Liver (tissue), 9 donors: ENCODE measurements around the gene SAT2. TPM values are rescaled to one million over a fixed set of nuclear protein-coding genes. Genes with fewer than 3 reads are reported as not detected.
A peak's percentile ranks its signal among the peaks of the same experiment; 100 is the strongest.

ENCODE experiments used
- DNase-seq: peaks from one replicate; pipeline ENCODE4 v3.0.0-alpha.2; 2017; ENCODE audit warnings: low spot score
- H3K27ac ChIP-seq, 2 donors: one replicate each; pipeline ENCODE4 v1.7.0; 2013; ENCODE audit warnings: inconsistent platforms in 2 of 2, low read length in 2 of 2, control low read depth in 1 of 2, low read depth in 1 of 2, mild to moderate bottlenecking in 1 of 2
- H3K27me3 ChIP-seq, 4 donors: one replicate each; pipeline versions ENCODE4 v1.6.1 to v1.7.0; 2013; ENCODE audit warnings: low read length in 3 of 4, inconsistent platforms in 1 of 4, mild to moderate bottlenecking in 1 of 4, moderate library complexity in 1 of 4; ENCODE audit not compliant: control insufficient read depth in 4 of 4, insufficient read depth in 4 of 4
- H3K36me3 ChIP-seq, 4 donors: one replicate each; pipeline versions ENCODE4 v1.6.1 to v1.7.0; 2013; ENCODE audit warnings: low read length in 3 of 4, mild to moderate bottlenecking in 3 of 4, low read depth in 1 of 4, moderate library complexity in 1 of 4; ENCODE audit not compliant: control insufficient read depth in 4 of 4, insufficient read depth in 3 of 4
- H3K4me1 ChIP-seq, 4 donors: one replicate each; pipeline versions ENCODE4 v1.6.1 to v1.7.0; 2013; ENCODE audit warnings: low read length in 3 of 4, mild to moderate bottlenecking in 3 of 4, moderate library complexity in 1 of 4; ENCODE audit not compliant: control insufficient read depth in 4 of 4, insufficient read depth in 4 of 4
- H3K4me3 ChIP-seq, 3 donors: one replicate each; pipeline versions ENCODE4 v1.6.1 to v1.7.0; 2013; ENCODE audit warnings: low read length in 3 of 3, control low read depth in 1 of 3, low read depth in 1 of 3, mild to moderate bottlenecking in 1 of 3
- H3K9ac ChIP-seq, 2 donors: one replicate each; pipeline ENCODE4 v1.7.0; 2013; ENCODE audit warnings: low read length in 2 of 2, mild to moderate bottlenecking in 2 of 2, moderate library complexity in 2 of 2, control low read depth in 1 of 2, low read depth in 1 of 2
- H3K9me3 ChIP-seq, 4 donors: one replicate each; pipeline versions ENCODE4 v1.6.1 to v1.7.0; 2013; ENCODE audit warnings: low read length in 3 of 4; ENCODE audit not compliant: control insufficient read depth in 4 of 4
- EGR1 ChIP-seq, 2 donors: IDR thresholded peaks; 2 replicates each; pipeline ENCODE4 v1.6.1; 2016 to 2018; ENCODE audit warnings: antibody characterized with exemption in 2 of 2, low read depth in 2 of 2
- FOXA2 ChIP-seq: IDR thresholded peaks from 2 replicates; pipeline ENCODE4 v1.6.1; 2016; ENCODE audit warnings: antibody characterized with exemption
- GABPA ChIP-seq, 2 donors: IDR thresholded peaks in 1 of 2; conservative IDR thresholded peaks in 1 of 2; 2 replicates each; pipeline ENCODE4 v1.6.1; 2016; ENCODE audit warnings: antibody characterized with exemption in 2 of 2, mild to moderate bottlenecking in 1 of 2, moderate library complexity in 1 of 2
- HNF4G ChIP-seq: IDR thresholded peaks from 2 replicates; pipeline ENCODE4 v1.6.1; 2016; ENCODE audit warnings: antibody characterized with exemption
- JUND ChIP-seq, 2 donors: IDR thresholded peaks; 2 replicates each; pipeline ENCODE4 v1.6.1; 2016; ENCODE audit warnings: antibody characterized with exemption in 2 of 2
- MAX ChIP-seq: IDR thresholded peaks from 2 replicates; pipeline ENCODE4 v1.6.1; 2016; ENCODE audit warnings: antibody characterized with exemption
- NR2F2 ChIP-seq: IDR thresholded peaks from 2 replicates; pipeline ENCODE4 v1.6.1; 2016; ENCODE audit warnings: antibody characterized with exemption
- RAD21 ChIP-seq, 2 donors: IDR thresholded peaks; 2 replicates each; pipeline ENCODE4 v1.6.1; 2016; ENCODE audit warnings: antibody characterized with exemption in 2 of 2, mild to moderate bottlenecking in 2 of 2
- RXRA ChIP-seq, 2 donors: IDR thresholded peaks; 2 replicates each; pipeline ENCODE4 v1.6.1; 2017 to 2018; ENCODE audit warnings: antibody characterized with exemption in 2 of 2, mild to moderate bottlenecking in 1 of 2
- SP1 ChIP-seq: IDR thresholded peaks from 2 replicates; pipeline ENCODE4 v1.6.1; 2018; ENCODE audit warnings: antibody characterized with exemption, mild to moderate bottlenecking
- YY1 ChIP-seq: IDR thresholded peaks from 2 replicates; pipeline ENCODE4 v1.6.1; 2016; ENCODE audit warnings: antibody characterized with exemption, mild to moderate bottlenecking
- WGBS: extraction: QIAGEN DNeasy Blood & Tissue Kit; methylation state at CpG from one replicate; pipeline ENCODE4 v1.1.7; 2013; 5-methylcytosine and 5-hydroxymethylcytosine counted together
- polyA plus RNA-seq, 2 donors: library from polyadenylated mRNA; stranded (reverse) in 1 of 2; unstranded in 1 of 2; fragments of 200-250 nt in 1 of 2; fragments of >200 nt in 1 of 2; fragmentation: Nextera tagmentation in 1 of 2; extraction: Ambion mirVana in 1 of 2; gene quantifications; one replicate each; pipeline versions ENCODE4 v1.2.1 to v1.2.3, GENCODE V29; 2013 to 2015
- total RNA-seq, 2 donors: library from RNA; depleted of rRNA; stranded (reverse); fragments of >200 nt; gene quantifications; one replicate each; pipeline ENCODE4 v1.2.3, GENCODE V29; 2014
- TF ChIP-seq, protein P1 (sequence below): fragments of 150-350 bp; IDR thresholded peaks from 2 replicates; pipeline ENCODE4 v1.5.1; 2017; ENCODE audit warnings: improper control_type of control experiment, low read depth, low read length; ENCODE audit not compliant: missing input control
- TF ChIP-seq, protein P2 (sequence below): IDR thresholded peaks from 2 replicates; pipeline ENCODE4 v1.6.1; 2016; ENCODE audit warnings: antibody characterized with exemption
- TF ChIP-seq, protein P3 (sequence below): IDR thresholded peaks from 2 replicates; pipeline ENCODE4 v1.6.1; 2016; ENCODE audit warnings: antibody characterized with exemption
- TF ChIP-seq, protein P4 (sequence below): IDR thresholded peaks from 2 replicates; pipeline ENCODE4 v1.6.1; 2016; ENCODE audit warnings: antibody characterized with exemption, mild to moderate bottlenecking
- donor health status: healthy.
- donor health status: healthy.
- donor health status: healthy.
- donor health status: healthy.
- donor health status: healthy.

The SAT2 gene
- total and polyA plus RNA-seq, 4 donors = 25.9 to 181 (median 106) TPM

- Histone ChIP-seq H3K27me3 (no peaks in the 10 kb centered on the region), H3K27ac (peak within 1 kb of the TSS; percentile 89 to 91), H3K9ac (peak within 1 kb of the TSS; percentile 79 to 90), H3K36me3 (no peaks in the 10 kb centered on the region), H3K4me1 (peaks cover 4 to 37% (median 26%) of the 10 kb centered on the region in 4 donors), H3K4me3 (peak within 1 kb of the TSS; percentile 49 to 90 (median 82)), H3K9me3 (no peaks in the 10 kb centered on the region)
- DNase-seq = peak; percentile 99
- TF ChIP-seq, protein P1, sequence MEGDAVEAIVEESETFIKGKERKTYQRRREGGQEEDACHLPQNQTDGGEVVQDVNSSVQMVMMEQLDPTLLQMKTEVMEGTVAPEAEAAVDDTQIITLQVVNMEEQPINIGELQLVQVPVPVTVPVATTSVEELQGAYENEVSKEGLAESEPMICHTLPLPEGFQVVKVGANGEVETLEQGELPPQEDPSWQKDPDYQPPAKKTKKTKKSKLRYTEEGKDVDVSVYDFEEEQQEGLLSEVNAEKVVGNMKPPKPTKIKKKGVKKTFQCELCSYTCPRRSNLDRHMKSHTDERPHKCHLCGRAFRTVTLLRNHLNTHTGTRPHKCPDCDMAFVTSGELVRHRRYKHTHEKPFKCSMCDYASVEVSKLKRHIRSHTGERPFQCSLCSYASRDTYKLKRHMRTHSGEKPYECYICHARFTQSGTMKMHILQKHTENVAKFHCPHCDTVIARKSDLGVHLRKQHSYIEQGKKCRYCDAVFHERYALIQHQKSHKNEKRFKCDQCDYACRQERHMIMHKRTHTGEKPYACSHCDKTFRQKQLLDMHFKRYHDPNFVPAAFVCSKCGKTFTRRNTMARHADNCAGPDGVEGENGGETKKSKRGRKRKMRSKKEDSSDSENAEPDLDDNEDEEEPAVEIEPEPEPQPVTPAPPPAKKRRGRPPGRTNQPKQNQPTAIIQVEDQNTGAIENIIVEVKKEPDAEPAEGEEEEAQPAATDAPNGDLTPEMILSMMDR = peak; percentile 80
- no peak for TF ChIP-seq HNF4G
- TF ChIP-seq JUND (IDR thresholded peaks at IDR 0.05) = peak; percentile 33 to 57
- peak; percentile 44 to 55 for TF ChIP-seq RAD21 (IDR thresholded peaks at IDR 0.05)
- peak in 1 of 2 donors; percentile 70 for TF ChIP-seq GABPA (IDR thresholded peaks at IDR 0.05 in 1 of 2, conservative IDR thresholded peaks at IDR 0.05 in 1 of 2)
- TF ChIP-seq SP1 = peak; percentile 92
- peak; percentile 13 for TF ChIP-seq FOXA2
- peak in 1 of 2 donors; percentile 36 for TF ChIP-seq EGR1 (IDR thresholded peaks at IDR 0.05; ENCODE audit: low read depth in 2 of 2)
- no peak for TF ChIP-seq RXRA (IDR thresholded peaks at IDR 0.05)
- TF ChIP-seq, protein P2, sequence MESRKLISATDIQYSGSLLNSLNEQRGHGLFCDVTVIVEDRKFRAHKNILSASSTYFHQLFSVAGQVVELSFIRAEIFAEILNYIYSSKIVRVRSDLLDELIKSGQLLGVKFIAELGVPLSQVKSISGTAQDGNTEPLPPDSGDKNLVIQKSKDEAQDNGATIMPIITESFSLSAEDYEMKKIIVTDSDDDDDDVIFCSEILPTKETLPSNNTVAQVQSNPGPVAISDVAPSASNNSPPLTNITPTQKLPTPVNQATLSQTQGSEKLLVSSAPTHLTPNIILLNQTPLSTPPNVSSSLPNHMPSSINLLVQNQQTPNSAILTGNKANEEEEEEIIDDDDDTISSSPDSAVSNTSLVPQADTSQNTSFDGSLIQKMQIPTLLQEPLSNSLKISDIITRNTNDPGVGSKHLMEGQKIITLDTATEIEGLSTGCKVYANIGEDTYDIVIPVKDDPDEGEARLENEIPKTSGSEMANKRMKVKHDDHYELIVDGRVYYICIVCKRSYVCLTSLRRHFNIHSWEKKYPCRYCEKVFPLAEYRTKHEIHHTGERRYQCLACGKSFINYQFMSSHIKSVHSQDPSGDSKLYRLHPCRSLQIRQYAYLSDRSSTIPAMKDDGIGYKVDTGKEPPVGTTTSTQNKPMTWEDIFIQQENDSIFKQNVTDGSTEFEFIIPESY = no peak
- WGBS = under 1% methylated on average over 93 of the region's 93 CpGs
These were observed 13.0 kb downstream of the SAT2 start, which contains the start of gene FXR2 for GRCh38 chr17:7614425-7615264. Gene FXR2, minus strand, starts transcription at chr17:7614897. Its CDS starts 365 bp downstream, at chr17:7614532.

DNA sequence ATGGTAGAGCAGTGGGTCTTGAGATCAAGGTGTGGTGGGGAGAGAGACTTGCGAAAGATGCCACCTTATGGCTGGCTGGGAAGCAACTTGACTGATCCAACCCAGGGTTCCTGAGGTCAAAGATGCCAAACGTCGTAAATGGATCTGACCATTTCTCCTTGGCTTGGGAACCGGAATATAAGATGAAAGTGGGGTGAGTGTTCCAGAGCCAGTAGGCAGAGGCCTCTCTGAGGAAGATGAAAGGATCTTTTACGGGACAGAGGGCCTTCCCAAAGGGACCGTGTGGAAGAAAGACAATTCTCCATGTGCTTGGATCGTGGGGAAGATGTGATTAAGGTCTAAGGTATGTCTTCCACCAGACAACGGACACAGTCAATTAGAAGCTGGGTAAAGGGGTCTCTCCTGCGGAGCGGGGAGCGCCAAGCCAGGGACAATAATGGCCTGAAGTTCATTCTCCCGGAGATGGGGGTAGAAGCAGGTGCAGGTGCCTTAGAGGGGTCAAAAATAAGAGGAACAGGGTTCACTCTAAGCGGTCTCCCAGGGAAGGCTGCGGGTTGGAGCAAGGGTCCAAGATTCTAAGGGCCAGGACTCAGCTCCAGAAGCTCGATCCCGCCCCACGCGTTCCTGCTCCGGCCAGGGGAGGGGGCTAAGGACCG, 13.7 kb downstream of the SAT2 start:
- WGBS = 5% methylated on average over 20 of the region's 20 CpGs
- Histone ChIP-seq H3K4me3 (peak overlapping the region; percentile 49 to 90 (median 82)), H3K27me3 (no peaks in the 10 kb centered on the region), H3K27ac (peak overlapping the region; percentile 89 to 91), H3K4me1 (peaks cover 4 to 40% (median 29%) of the 10 kb centered on the region in 4 donors), H3K9ac (peak overlapping the region; percentile 77 to 90), H3K9me3 (no peaks in the 10 kb centered on the region), H3K36me3 (no peaks in the 10 kb centered on the region)
- DNase-seq = no peak
- TF ChIP-seq RXRA (IDR thresholded peaks at IDR 0.05) (no peak), GABPA (IDR thresholded peaks at IDR 0.05 in 1 of 2, conservative IDR thresholded peaks at IDR 0.05 in 1 of 2) (no peak), MAX (no peak), HNF4G (no peak), EGR1 (IDR thresholded peaks at IDR 0.05; ENCODE audit: low read depth in 2 of 2) (no peak), FOXA2 (no peak), RAD21 (IDR thresholded peaks at IDR 0.05) (no peak), NR2F2 (no peak), YY1 (no peak), JUND (IDR thresholded peaks at IDR 0.05) (no peak)
- TF ChIP-seq, protein P2 = no peak
- TF ChIP-seq, protein P3, sequence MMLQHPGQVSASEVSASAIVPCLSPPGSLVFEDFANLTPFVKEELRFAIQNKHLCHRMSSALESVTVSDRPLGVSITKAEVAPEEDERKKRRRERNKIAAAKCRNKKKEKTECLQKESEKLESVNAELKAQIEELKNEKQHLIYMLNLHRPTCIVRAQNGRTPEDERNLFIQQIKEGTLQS = no peak
- TF ChIP-seq, protein P4, sequence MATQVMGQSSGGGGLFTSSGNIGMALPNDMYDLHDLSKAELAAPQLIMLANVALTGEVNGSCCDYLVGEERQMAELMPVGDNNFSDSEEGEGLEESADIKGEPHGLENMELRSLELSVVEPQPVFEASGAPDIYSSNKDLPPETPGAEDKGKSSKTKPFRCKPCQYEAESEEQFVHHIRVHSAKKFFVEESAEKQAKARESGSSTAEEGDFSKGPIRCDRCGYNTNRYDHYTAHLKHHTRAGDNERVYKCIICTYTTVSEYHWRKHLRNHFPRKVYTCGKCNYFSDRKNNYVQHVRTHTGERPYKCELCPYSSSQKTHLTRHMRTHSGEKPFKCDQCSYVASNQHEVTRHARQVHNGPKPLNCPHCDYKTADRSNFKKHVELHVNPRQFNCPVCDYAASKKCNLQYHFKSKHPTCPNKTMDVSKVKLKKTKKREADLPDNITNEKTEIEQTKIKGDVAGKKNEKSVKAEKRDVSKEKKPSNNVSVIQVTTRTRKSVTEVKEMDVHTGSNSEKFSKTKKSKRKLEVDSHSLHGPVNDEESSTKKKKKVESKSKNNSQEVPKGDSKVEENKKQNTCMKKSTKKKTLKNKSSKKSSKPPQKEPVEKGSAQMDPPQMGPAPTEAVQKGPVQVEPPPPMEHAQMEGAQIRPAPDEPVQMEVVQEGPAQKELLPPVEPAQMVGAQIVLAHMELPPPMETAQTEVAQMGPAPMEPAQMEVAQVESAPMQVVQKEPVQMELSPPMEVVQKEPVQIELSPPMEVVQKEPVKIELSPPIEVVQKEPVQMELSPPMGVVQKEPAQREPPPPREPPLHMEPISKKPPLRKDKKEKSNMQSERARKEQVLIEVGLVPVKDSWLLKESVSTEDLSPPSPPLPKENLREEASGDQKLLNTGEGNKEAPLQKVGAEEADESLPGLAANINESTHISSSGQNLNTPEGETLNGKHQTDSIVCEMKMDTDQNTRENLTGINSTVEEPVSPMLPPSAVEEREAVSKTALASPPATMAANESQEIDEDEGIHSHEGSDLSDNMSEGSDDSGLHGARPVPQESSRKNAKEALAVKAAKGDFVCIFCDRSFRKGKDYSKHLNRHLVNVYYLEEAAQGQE = no peak
- TF ChIP-seq, protein P1 = no peak
